ENCODE results near the gene NPHP3.

NPHP3 gene

GRCh38 chr3:132694991-132695390 lies 27.2 kb downstream of the NPHP3 start:
- TF ChIP-seq, protein P1, sequence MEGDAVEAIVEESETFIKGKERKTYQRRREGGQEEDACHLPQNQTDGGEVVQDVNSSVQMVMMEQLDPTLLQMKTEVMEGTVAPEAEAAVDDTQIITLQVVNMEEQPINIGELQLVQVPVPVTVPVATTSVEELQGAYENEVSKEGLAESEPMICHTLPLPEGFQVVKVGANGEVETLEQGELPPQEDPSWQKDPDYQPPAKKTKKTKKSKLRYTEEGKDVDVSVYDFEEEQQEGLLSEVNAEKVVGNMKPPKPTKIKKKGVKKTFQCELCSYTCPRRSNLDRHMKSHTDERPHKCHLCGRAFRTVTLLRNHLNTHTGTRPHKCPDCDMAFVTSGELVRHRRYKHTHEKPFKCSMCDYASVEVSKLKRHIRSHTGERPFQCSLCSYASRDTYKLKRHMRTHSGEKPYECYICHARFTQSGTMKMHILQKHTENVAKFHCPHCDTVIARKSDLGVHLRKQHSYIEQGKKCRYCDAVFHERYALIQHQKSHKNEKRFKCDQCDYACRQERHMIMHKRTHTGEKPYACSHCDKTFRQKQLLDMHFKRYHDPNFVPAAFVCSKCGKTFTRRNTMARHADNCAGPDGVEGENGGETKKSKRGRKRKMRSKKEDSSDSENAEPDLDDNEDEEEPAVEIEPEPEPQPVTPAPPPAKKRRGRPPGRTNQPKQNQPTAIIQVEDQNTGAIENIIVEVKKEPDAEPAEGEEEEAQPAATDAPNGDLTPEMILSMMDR (IDR thresholded peaks at IDR 0.05; ENCODE audit: low read depth, low read length), result no peak
- no peak for DNase-seq (ENCODE audit: low read depth in 2 of 2)
- H3K4me3 ChIP-seq (replicated peaks in 1 of 2; ENCODE audit: low read depth in 2 of 2, low read length in 2 of 2), result no peak overlapping the region

DNA sequence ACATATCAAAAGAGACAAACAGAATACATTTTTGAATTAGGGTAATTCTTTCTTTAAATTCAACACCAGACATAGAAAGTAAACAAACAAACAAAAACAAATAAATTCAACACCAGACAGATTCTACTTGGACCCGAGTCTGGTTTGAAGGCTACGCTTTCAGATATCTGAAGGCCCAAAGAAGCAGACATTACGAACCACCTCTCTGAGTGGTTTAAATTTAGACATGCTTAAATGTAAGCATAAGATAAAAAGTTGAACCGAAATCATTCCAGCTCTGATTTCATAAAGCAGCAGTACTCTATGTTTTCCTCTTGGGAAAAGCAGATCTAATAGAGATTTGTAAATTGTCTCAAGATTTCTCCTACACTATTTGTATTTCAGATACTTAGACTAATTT lies 32.2 kb downstream of the NPHP3 start:
- no peak overlapping the region for H3K4me3 ChIP-seq (replicated peaks in 1 of 2; ENCODE audit: low read depth in 2 of 2, low read length in 2 of 2)
- no peak for DNase-seq (ENCODE audit: low read depth in 2 of 2)
- TF ChIP-seq, protein P1 (IDR thresholded peaks at IDR 0.05; ENCODE audit: low read depth, low read length), result no peak

DNA sequence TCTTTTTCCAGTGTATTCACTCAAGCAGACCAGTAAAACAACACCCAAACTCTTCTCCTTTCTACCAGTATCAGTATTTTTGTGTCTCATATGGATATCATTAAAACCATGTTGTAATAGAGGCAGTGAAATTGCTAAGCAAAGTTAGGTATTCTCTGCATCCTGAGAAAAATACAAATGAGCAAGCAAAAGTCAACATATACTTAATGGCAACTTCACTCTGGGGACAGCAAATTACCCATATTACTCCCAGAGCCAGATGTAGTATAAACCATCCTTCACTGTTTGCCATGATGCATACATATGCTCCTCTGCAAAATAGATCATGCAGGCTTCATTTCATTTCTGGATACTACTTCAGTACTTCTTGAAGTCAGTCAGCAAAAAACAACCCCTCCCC lies 40.0 kb downstream of the NPHP3 start:
- DNase-seq (ENCODE audit: low read depth in 2 of 2), result no peak
- no peak overlapping the region for H3K4me3 ChIP-seq (replicated peaks in 1 of 2; ENCODE audit: low read depth in 2 of 2, low read length in 2 of 2)
- TF ChIP-seq, protein P1 (IDR thresholded peaks at IDR 0.05; ENCODE audit: low read depth, low read length), result no peak

DNA sequence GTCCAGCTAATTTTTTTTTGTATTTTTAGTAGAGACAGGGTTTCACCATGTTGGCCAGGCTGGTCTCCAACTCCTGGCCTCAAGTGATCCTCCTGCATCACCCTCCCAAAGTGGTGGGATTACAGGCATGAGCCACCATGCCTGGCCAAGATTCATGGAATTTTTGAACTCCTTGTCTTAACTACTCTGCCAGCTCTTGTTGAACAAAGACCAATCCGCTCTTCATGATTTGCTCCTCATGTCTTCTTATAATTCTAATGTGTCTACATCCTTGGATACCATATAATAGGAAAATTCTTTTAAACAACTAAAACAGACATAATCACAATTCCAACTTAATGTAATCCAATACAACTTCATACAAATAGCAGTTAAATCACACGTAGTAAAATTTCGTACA lies 40.8 kb downstream of the NPHP3 start:
- TF ChIP-seq, protein P1 (IDR thresholded peaks at IDR 0.05; ENCODE audit: low read depth, low read length), result no peak
- H3K4me3 ChIP-seq (replicated peaks in 1 of 2; ENCODE audit: low read depth in 2 of 2, low read length in 2 of 2), result no peak overlapping the region
- no peak for DNase-seq (ENCODE audit: low read depth in 2 of 2)

DNA sequence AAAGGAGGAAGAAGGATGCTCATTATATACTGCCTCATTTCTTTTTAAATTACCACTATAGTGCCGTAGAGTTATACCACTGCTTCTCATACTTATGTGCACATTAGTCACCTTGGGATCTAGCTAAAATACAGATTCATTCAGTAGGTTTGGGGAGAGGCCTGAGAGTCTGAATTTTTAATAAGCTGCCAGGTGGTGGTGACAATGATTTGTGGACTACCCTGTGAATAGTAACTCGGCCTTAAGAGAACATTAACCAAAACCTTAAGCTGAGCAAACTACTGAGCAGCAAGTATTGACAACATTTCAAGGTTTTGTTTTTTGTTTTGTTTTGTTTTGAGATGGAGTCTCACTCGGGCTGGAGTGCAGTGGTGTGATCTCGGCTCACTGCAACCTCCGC lies 42.3 kb downstream of the NPHP3 start:
- TF ChIP-seq, protein P1 (IDR thresholded peaks at IDR 0.05; ENCODE audit: low read depth, low read length), result no peak
- no peak overlapping the region for H3K4me3 ChIP-seq (replicated peaks in 1 of 2; ENCODE audit: low read depth in 2 of 2, low read length in 2 of 2)
- no peak for DNase-seq (ENCODE audit: low read depth in 2 of 2)

DNA sequence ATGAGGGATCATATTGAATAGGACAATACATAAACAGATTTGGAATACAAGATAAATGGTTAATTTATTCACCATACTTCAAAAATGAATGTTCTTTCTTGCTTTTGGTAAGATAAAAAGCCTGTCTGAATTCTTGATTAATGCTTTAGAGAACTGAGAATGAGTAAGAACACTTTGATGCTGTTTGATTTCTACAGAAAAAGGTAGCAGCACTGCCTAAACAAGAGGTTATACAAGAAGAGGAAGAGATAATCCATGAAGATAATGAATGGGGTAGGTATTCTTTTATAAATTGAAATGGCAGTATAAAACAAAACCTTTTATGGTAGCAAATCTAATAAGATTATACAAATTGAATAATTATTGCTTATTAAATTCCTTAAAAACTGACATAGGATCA lies 46.8 kb downstream of the NPHP3 start:
- no peak overlapping the region for H3K4me3 ChIP-seq (replicated peaks in 1 of 2; ENCODE audit: low read depth in 2 of 2, low read length in 2 of 2)
- no peak for DNase-seq (ENCODE audit: low read depth in 2 of 2)
- TF ChIP-seq, protein P1 (IDR thresholded peaks at IDR 0.05; ENCODE audit: low read depth, low read length), result no peak

DNA sequence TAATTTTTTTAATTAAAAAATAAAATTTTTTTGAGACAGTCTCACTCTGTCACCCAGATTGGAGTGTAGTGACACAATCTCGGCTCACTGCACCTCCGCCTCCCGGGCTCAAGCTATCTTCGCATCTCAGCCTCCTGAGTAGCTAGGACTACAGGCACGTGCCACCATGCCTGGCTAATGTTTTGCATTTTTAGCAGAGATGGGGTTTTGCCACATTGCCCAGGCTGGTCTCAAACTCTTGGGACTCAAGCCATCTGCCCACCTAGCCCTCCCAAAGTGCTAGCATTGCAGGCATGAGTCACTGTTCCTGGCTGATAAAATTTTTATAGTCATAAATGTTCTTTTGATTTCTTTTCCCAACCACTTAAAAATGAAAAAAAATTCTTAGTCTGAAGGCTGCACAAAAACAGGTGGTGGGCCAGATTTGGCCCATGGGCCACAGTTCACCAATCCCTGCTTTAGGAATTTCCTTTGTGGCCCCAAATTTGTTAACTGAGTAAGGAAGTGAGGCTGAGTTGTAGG lies 52.9 kb downstream of the NPHP3 start:
- TF ChIP-seq, protein P1 (IDR thresholded peaks at IDR 0.05; ENCODE audit: low read depth, low read length), result no peak
- DNase-seq (ENCODE audit: low read depth in 2 of 2), result no peak

More for the DNA sequence above, 52.9 kb downstream of the NPHP3 start:
- no peak overlapping the region for H3K4me3 ChIP-seq (replicated peaks in 1 of 2; ENCODE audit: low read depth in 2 of 2, low read length in 2 of 2)
